A549 (cell line): ENCODE data around the gene ZNF576.

ENCODE experiments used
- CBX8 ChIP-seq: fragments of 200-600 bp; sonication (generic); IDR thresholded peaks from 2 replicates; pipeline ENCODE4 v1.6.1; 2016
- CTCF ChIP-seq: fragments of >200 bp; sonication (Bioruptor Twin); formaldehyde crosslinking; IDR thresholded peaks from 3 replicates; pipeline ENCODE4 v1.5.1; 2016
- POLR2A ChIP-seq: IDR thresholded peaks from 2 replicates; pipeline ENCODE4 v1.6.1; 2012; ENCODE audit warnings: mild to moderate bottlenecking, low read length
- RAD21 ChIP-seq, 2 experiments: fragments of >200 bp in 1 of 2; sonication (Bioruptor Twin) in 1 of 2; formaldehyde crosslinking in 1 of 2; IDR thresholded peaks in 1 of 2; conservative IDR thresholded peaks in 1 of 2; 2 replicates in 1 of 2; 3 replicates in 1 of 2; pipeline ENCODE4 v1.6.1; 2012 to 2018; ENCODE audit warnings: inconsistent platforms in 1 of 2
- SREBF2 ChIP-seq: fragments of 450-650 bp; IDR thresholded peaks from 2 replicates; pipeline ENCODE4 v1.6.1; 2014; ENCODE audit warnings: mild to moderate bottlenecking, moderate library complexity
- ZC3H11A ChIP-seq: fragments of 450-650 bp; IDR thresholded peaks from 2 replicates; pipeline ENCODE4 v1.6.1; 2014; ENCODE audit warnings: antibody characterized with exemption, mild to moderate bottlenecking

DNA sequence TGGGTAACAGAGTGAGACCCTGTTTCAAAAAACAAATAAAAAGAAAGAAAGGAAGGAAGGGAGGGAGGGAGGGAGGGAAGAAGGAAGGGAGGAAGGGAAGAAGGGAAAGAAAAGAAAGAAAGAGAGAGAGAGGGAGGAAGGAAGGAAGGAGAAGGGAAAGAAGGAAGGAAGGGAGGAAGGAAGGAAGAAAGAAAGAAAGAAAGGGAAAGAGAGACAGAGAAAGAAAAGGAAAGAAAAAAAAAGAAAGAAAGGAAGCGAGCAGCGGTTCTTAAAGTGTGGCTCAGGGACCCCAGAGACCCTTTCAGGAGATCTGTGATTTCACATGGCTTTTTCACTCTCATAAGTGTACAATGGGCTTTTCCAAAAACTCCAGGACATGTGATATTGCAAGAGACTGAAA lies 53.1 kb downstream of the ZNF576 start:
- TF ChIP-seq CTCF, result no peak
- TF ChIP-seq CBX8, result no peak
- TF ChIP-seq POLR2A, result no peak
- no peak for TF ChIP-seq SREBF2
- no peak for TF ChIP-seq RAD21 (conservative IDR thresholded peaks at IDR 0.05 in 1 of 2, IDR thresholded peaks at IDR 0.05 in 1 of 2)
- TF ChIP-seq ZC3H11A, result no peak
